Activated T-cell treated with anti-CD3 and anti-CD28 coated beads for 24 hours (primary cell): Measurements from ENCODE around the gene TLR5.
"Not testable (repeated sequence)": the region's sequence is repeated elsewhere in the genome, so short reads cannot be mapped to it uniquely, and the experiment has no call there.

ENCODE experiments used
- DNase-seq: peaks from one replicate; pipeline ENCODE4 v3.0.0-alpha.2; 2020; ENCODE audit warnings: low read depth

Gene TLR5

GRCh38 chr1:223142795-223143536 lies at the start of gene TLR5:
TSS of gene TLR5 (minus strand) at chr1:223143248. CDS start at chr1:223113031, 30,217 bp downstream.
- peak; percentile 86 for DNase-seq

DNA sequence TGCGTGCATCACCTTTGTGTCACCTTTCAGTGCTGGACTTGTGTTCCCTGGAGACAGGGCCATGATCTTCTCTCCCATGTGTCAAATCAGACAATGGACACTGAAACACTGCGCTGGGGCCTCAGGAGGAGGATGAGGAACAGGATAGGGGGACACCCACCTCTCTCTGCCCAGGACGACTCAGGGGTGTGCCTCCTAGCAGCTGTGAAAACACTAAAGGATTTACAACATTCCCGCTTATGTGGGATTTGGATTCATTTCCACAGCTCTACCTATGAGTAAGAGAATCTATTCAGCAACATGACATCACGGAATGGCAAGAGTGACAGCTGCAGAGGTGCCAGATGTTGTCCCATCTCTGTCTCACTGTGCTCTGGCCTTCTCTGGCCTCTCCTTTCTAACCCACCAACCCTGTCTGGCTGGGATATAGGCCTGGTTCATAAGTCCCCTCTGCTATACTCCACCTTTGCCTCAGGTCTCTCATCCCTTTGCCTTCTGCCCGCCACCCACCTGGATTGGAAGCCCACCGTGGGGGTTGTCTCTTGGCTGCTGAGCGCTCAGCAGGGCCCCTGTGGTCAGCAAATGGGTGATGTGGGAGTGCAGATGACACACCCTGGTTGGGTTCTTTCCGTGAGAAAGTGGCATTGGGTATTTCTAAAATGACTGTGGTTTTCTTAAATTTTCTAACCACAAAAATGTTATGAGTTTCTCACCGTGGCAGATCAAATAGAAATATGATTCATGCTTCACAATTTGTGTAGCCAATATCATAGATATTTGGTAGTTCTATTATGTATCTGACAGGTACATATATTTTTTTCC lies 47.1 kb upstream of the TLR5 start:
- peak; percentile 61 for DNase-seq

DNA sequence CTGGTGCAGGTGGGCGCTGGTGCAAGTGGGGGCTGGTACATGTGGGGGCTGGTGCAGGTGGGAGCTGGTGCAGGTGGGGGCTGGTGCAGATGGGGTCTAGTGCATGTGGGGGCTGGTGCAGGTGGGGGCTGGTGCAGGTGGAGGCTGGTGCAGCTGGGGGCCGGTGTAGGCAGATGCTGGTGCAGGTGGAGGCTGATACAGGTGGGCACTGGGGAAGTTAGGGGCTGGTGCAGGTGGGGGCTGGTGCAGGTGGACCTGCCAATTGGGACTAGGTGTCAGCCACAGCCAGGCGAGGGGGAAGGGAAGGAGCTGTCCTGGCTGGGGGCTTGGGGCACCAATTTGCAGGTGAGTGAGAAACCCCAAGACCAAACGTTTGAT lies 46.5 kb upstream of the TLR5 start:
- DNase-seq, result no peak

DNA sequence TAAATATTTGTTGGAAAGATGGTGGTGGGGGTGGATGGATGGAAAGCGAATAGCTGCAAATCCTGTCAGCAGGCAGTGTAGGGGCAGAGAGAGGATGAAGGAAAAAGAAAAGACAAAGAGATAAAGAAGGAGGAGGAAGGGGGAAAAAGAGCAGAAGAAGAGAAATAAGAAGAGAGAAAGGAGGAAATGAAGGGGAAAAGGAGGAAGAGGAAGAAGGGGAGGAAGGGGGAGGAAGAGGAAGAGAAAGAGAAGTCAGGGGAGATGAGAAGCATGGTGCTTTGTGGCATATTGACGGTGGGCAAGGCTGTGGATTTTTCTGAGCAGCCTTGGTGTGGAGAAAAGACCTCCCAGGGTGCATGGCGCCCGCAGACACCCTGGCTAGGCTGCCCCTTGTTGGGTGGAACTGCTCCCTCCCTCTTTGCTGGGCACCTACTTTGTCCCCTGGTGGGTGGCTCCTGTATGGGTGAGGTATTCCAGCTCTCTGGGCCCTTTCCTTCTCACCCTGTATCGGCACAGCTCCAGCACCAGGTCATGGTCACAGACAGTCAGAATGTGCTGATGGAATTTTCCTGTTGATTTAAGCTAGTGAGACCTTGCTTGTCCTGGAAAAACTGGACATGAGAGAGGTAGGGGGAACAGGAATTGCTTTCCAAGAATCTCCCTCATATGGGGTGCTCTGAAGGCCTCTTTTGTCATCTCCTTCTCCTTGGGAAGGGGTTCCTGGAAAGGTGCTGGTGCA lies 45.7 kb upstream of the TLR5 start:
- DNase-seq, result no peak

DNA sequence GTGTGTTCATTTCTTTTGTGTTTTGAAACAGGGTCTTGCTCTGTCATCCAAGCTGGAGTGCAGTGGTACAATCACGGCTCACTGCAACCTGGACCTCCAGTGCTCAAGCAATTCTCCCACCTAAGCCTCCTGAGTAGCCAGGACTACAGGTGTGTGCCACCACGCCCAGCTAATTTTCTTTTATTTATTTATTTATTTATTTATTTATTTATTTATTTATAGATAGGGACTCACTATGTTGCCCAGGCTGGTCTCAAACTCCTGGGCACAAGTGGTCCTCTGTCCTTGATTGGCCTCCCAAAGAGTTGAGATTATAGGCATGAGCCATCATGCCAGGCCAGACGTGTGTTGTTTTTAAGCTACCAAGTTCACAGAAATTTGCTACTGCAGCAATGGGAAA lies 43.8 kb upstream of the TLR5 start:
- DNase-seq, result no peak

- no peak for DNase-seq
These were observed 40.3 kb upstream of the TLR5 start for GRCh38 chr1:223183268-223183862.

- no peak for DNase-seq
These were observed 37.8 kb upstream of the TLR5 start for GRCh38 chr1:223180731-223181321.

GRCh38 chr1:223179786-223180185 lies 36.7 kb upstream of the TLR5 start:
- no peak for DNase-seq

DNA sequence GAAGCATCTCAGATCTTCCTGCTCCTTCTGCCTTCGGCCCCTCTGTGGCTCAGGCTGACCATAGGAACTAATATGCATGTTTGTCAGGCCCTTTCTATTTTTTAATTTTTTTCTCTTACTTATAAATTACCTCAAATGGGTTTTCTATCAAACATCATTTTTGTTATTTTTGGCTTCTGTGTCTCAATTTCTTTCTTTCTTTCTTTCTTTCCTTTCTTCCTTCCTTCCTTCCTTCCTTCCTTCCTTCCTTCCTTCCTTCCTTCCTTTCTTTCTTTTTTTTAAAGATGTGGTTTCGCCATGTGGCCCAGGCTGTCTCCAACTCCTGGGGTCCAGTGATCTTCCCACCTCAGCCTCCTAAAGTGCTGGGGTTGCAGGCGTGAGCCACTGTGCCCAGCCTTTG lies 36.2 kb upstream of the TLR5 start:
- no peak for DNase-seq

GRCh38 chr1:223177681-223178080 lies 34.6 kb upstream of the TLR5 start:
- DNase-seq, result no peak

GRCh38 chr1:223176437-223176836 lies 33.4 kb upstream of the TLR5 start:
- DNase-seq, result no peak

GRCh38 chr1:223175633-223176032 lies 32.6 kb upstream of the TLR5 start:
- DNase-seq, result no peak

DNA sequence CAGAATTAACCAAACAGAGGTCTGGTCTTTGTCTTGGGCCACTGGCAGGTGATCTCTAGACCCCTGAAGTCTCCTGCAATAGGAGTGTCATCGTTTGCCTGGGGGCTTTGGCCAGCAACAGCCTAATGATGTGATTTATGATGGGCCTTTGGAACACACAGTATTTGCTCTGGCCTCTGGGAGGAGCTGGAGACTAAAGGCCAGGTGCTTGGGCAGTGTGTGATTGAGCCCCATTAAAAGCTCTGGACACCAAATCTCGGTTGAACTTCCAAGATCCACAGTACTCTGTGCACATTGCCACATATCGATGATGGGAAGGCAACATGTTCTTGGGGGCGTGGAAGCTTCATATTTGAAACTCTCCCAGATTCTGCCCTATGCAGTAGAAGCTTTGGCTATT lies 32.0 kb upstream of the TLR5 start:
- no peak for DNase-seq

DNA sequence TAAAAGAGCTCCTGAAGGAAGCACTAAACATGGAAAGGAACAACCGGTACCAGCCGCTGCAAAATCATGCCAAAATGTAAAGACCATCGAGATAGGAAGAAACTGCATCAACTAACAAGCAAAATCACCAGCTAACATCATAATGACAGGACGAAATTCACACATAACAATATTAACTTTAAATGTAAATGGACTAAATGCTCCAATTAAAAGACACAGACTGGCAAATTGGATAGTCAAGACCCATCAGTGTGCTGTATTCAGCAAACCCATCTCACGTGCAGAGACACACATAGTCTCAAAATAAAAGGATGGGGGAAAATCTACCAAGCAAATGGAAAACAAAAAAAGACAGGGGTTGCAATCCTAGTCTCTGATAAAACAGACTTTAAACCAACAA lies 26.4 kb upstream of the TLR5 start:
- not testable (repeated sequence) for DNase-seq

DNA sequence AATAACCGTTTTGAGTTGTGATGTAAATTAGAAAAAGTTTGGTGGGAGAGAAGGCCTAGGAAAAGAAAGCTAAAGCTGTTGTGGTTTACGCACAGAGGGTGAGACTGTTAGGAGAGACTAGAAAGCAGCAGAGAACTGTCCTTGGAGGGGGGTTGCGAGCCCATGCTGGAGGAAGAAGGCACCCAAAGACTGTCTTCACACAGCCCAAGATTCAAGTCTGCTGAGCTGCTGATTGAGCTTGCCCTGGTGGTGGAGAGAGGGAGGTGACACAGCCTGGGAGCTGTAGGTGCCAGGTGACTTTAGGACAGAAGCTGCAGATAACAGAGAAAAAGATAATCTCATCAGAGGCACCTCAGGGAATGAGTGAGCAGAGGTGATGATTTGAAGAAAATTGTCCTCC lies 18.3 kb upstream of the TLR5 start:
- DNase-seq, result no peak

GRCh38 chr1:223156343-223156742 lies 13.3 kb upstream of the TLR5 start:
- DNase-seq, result no peak

- no peak for DNase-seq
These were observed 12.1 kb upstream of the TLR5 start for GRCh38 chr1:223155153-223155552.

- no peak for DNase-seq
These were observed 10.4 kb upstream of the TLR5 start for GRCh38 chr1:223153177-223154119.

DNA sequence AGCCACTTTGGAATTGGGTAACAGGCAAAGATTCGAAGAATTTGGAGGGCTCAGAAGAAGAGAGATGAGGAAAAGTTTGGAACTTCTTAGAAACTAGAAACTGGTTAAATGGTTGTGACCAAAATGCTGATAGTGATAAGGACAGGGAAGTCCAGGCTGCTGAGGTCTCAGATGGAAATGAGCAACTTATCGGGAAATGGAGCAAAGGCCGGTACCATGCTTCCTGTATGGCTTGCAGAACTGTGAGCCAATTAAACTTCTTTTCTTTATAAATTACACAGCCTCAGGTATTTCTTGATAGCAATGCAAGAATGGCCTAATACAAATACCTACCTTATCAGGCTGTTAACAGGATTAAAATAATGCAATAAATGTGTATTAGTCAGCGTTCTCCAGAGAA lies 9.4 kb upstream of the TLR5 start:
- DNase-seq, result no peak

DNA sequence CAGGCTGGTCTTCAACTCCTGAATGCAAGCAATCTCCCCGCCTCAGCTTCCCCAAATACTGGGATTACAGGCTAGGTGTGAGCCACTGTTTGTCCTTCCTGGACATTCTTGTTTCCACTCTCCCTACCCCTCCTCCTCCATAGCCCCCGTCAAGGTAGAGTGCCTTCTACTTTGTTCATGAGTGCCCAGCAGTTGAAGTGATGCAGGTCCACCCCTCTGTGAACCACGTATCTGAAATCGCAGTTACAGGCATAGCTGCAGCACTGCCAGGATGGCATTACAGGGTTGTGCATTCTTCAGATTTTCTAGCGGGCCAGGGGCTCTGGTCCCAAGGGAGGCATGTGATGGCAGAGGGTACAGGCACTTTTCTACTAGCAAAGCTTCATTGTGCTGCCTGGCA lies 7.4 kb upstream of the TLR5 start:
- DNase-seq, result no peak

DNA sequence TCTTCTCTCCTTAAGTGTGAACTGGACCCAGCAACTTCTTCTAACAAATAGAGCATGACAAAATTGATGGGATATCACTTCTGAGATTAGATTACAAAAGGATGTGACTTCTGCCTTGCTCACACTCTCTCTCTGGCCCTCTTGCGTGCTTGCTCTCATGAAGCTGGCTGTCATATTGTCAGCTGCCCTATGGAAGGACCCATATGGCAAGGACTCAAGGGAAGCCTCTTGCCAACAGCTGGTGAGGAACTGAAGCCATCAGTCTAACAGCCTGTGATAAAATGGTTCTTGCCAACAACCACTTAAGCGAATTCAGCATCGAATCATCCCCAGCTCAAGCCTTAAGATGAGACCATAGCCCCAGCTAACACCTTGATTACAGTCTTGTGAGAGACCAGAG lies 4.8 kb upstream of the TLR5 start:
- no peak for DNase-seq
